ENCODE measurements around the gene MBNL3. TPM values are rescaled to one million over a fixed set of nuclear protein-coding genes. Genes with fewer than 3 reads are reported as not detected.
A peak's percentile ranks its signal among the peaks of the same experiment; 100 is the strongest.

The MBNL3 gene
- total and polyA plus RNA-seq, 11 donors: 0.71 to 21.9 (median 9.3) TPM

GRCh38 chrX:132415012-132415411 is 73.8 kb downstream of the MBNL3 start:
- intact Hi-C loops (cut with DNase I): no loop called here
- Histone ChIP-seq H3K27ac (no peak overlapping the region), H3K27me3 (no peaks in the 10 kb centered on the region), H3K4me1 (no peaks in the 10 kb centered on the region), H3K36me3 (no peaks in the 10 kb centered on the region), H3K4me3 (no peak overlapping the region), H3K9me3 (no peaks in the 10 kb centered on the region)
- TF ChIP-seq, protein P1, sequence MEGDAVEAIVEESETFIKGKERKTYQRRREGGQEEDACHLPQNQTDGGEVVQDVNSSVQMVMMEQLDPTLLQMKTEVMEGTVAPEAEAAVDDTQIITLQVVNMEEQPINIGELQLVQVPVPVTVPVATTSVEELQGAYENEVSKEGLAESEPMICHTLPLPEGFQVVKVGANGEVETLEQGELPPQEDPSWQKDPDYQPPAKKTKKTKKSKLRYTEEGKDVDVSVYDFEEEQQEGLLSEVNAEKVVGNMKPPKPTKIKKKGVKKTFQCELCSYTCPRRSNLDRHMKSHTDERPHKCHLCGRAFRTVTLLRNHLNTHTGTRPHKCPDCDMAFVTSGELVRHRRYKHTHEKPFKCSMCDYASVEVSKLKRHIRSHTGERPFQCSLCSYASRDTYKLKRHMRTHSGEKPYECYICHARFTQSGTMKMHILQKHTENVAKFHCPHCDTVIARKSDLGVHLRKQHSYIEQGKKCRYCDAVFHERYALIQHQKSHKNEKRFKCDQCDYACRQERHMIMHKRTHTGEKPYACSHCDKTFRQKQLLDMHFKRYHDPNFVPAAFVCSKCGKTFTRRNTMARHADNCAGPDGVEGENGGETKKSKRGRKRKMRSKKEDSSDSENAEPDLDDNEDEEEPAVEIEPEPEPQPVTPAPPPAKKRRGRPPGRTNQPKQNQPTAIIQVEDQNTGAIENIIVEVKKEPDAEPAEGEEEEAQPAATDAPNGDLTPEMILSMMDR (IDR thresholded peaks at IDR 0.05): no peak
- TF ChIP-seq POLR2A (IDR thresholded peaks at IDR 0.05): no peak
- WGBS, 4 donors: 69 to 97% (median 94%) methylated on average over 3 of the region's 3 CpGs
- no peak for ATAC-seq
- no peak for DNase-seq

DNA sequence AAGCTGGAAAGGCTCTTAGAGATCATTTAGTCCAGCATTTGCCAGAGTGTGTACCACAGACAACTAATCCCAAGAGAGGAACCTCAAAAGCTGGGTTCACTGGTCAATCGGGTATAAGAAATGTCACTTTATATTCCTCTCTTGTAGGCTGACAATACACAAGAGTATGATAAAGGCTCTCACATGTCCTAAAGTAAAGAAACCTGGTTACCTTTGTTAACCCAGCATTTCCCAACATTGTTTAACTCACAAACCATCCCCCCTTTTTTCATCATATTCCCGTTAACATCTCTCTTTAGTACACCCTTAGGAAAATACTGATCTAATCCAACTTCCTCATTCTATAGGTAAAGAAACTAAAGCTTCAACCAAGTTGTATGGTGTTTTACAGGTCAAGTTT is 74.4 kb downstream of the MBNL3 start:
- Histone ChIP-seq H3K27ac (no peak overlapping the region), H3K4me1 (no peaks in the 10 kb centered on the region), H3K27me3 (no peaks in the 10 kb centered on the region), H3K9me3 (no peaks in the 10 kb centered on the region), H3K4me3 (no peak overlapping the region), H3K36me3 (no peaks in the 10 kb centered on the region)
- ATAC-seq (no peak), DNase-seq (no peak)
- no peak for TF ChIP-seq POLR2A (IDR thresholded peaks at IDR 0.05)
- TF ChIP-seq, protein P1 (IDR thresholded peaks at IDR 0.05): no peak
- WGBS, 4 donors: 80 to 97% (median 90%) methylated on average over 2 of the region's 2 CpGs
- intact Hi-C loops (cut with DNase I): no loop called here

DNA sequence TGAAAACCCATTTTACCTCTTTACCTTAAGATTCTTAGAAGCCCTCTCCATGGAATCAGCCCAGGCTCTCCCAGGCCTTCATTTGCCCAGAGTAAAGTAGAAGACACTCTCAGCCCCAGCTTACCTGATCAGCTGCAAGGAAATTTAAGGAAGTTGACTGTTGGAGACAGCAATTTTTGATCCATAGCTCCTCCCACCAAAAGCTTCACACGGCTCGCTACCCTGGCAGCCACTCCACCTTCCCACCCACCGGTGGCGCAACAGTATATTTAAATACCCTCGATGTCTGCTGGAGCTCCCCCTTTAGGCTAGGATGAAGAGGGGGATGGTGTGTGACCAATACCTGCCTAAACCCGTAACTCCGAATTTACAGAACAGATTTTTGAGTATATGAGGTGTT is 75.4 kb downstream of the MBNL3 start:
- DNase-seq (no peak), ATAC-seq (no peak)
- no peak for TF ChIP-seq POLR2A (IDR thresholded peaks at IDR 0.05)
- no peaks in the 10 kb centered on the region for H3K9me3 ChIP-seq
- no peaks in the 10 kb centered on the region for H3K27me3 ChIP-seq
- H3K27ac ChIP-seq: no peak overlapping the region
- no peak overlapping the region for H3K4me3 ChIP-seq
- WGBS, 4 donors: 49 to 74% (median 63%) methylated on average over 7 of the region's 7 CpGs
- no peaks in the 10 kb centered on the region for H3K36me3 ChIP-seq
- intact Hi-C loops (cut with DNase I): no loop called here
- no peaks in the 10 kb centered on the region for H3K4me1 ChIP-seq

DNA sequence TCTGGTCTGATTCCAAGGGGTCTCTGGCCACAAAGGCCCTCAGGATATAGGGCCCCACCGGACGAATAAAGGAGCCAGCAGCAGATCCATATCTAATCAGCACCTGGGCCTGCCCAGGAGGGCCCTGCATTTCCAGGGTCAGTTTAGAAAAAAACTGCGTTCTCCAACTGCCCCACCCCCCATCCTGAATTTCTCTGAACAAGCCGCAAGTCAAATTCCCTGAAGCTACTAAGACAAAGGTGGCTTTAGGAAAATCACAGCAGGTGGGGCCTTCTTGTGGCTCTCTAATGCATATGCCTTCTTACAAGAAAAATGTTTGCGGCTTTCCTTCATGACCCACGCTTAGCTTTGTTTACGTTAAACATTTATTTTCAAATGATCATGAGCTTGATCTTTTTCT is 76.6 kb downstream of the MBNL3 start:
- no peaks in the 10 kb centered on the region for H3K9me3 ChIP-seq
- TF ChIP-seq POLR2A (IDR thresholded peaks at IDR 0.05): no peak
- TF ChIP-seq, protein P1 (IDR thresholded peaks at IDR 0.05): no peak
- H3K4me3 ChIP-seq: no peak overlapping the region
- no peaks in the 10 kb centered on the region for H3K36me3 ChIP-seq
- peaks cover 0 to 3% (median 0%) of the 10 kb centered on the region in 12 donors for H3K4me1 ChIP-seq
- peaks cover 0 to 5% (median 0%) of the 10 kb centered on the region in 9 donors for H3K27me3 ChIP-seq
- no peak overlapping the region for H3K27ac ChIP-seq
- intact Hi-C loops (cut with DNase I): no loop called here
- DNase-seq (no peak), ATAC-seq (no peak)
- 70 to 90% (median 86%) methylated on average over 7 of the region's 7 CpGs for WGBS, 4 donors

- Histone ChIP-seq H3K4me1 (peaks cover 0 to 3% (median 0%) of the 10 kb centered on the region in 12 donors), H3K36me3 (no peaks in the 10 kb centered on the region), H3K4me3 (no peak overlapping the region), H3K27ac (no peak overlapping the region), H3K9me3 (no peaks in the 10 kb centered on the region), H3K27me3 (peaks cover 0 to 8% (median 0%) of the 10 kb centered on the region in 9 donors)
- DNase-seq (no peak), ATAC-seq (peak in 3 of 4 donors; percentile 46 to 58 (median 50))
- 49 to 63% (median 52%) methylated on average over 8 of the region's 8 CpGs for WGBS, 4 donors
- TF ChIP-seq, protein P1 (IDR thresholded peaks at IDR 0.05): no peak
- TF ChIP-seq POLR2A (IDR thresholded peaks at IDR 0.05): no peak
- intact Hi-C loops (cut with DNase I): no loop called here
These were observed 77.4 kb downstream of the MBNL3 start for GRCh38 chrX:132411310-132411977.

All from heart left ventricle (tissue), 16 donors.